Tibial nerve (tissue), 3 donors: ENCODE data around the gene C2orf76.

Source experiments
- POLR2A ChIP-seq, 2 donors: fragments of 450-650 bp; IDR thresholded peaks; one replicate each; pipeline ENCODE4 v1.6.1; 2017; ENCODE audit warnings: antibody characterized with exemption in 2 of 2, mild to moderate bottlenecking in 2 of 2, moderate library complexity in 2 of 2
- TF ChIP-seq, protein P1 (sequence below), 5 experiments: fragments of 200-600 bp in 3 of 5; fragments of 450-650 bp in 2 of 5; sonication (generic) in 3 of 5; IDR thresholded peaks; one replicate each; pipeline ENCODE4 v1.5.1; 2016 to 2019; ENCODE audit warnings: antibody characterized with exemption in 5 of 5, mild to moderate bottlenecking in 3 of 5, moderate library complexity in 2 of 5

DNA sequence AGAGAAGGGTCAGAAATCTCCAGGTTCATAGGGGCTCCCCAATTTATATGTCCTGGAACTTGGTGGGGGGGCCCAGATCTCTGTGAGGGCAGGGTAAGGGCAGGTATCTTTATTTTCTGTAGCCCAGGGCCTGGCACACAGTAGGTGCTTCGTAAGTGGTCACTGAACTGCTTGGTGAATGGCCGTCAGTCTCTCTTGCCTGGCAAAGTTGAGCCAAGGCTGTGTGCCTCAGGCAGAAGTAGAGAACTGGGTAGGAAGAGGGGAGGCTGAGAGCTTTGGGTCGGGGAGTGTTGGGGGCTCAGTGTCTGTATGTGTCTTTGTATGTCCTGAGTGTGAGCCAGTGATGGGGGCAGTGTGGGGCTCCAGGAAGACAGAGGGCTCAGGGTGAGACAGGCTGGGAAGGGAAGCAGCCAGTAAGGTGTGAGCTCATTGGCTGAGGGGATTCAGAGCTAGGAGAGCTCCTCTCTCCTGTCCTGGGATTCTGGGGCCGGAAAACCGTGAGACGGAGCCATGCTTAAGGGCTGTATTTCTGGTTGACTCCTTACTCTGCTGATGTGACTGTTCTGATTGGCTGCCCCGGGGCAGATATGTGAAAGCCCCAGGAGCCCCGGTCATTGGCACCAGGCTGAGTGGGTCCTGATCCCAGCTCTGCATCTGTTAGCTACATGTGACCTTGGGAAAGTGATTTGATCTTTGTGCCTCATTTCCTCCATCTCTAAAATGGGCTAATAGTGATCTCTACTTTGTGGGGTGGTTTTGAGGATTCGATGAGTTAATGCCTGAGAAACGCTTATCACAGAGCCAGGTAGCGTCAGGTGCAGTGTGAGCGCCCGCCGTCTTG is 112.7 kb downstream of the C2orf76 start:
- TF ChIP-seq, protein P1, sequence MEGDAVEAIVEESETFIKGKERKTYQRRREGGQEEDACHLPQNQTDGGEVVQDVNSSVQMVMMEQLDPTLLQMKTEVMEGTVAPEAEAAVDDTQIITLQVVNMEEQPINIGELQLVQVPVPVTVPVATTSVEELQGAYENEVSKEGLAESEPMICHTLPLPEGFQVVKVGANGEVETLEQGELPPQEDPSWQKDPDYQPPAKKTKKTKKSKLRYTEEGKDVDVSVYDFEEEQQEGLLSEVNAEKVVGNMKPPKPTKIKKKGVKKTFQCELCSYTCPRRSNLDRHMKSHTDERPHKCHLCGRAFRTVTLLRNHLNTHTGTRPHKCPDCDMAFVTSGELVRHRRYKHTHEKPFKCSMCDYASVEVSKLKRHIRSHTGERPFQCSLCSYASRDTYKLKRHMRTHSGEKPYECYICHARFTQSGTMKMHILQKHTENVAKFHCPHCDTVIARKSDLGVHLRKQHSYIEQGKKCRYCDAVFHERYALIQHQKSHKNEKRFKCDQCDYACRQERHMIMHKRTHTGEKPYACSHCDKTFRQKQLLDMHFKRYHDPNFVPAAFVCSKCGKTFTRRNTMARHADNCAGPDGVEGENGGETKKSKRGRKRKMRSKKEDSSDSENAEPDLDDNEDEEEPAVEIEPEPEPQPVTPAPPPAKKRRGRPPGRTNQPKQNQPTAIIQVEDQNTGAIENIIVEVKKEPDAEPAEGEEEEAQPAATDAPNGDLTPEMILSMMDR (IDR thresholded peaks at IDR 0.05) = no peak
- no peak for TF ChIP-seq POLR2A (IDR thresholded peaks at IDR 0.05)
